GM12874 (cell line): Measurements from ENCODE around the gene FCRL6.

Experiments used
- CTCF ChIP-seq: IDR thresholded peaks from 2 replicates; pipeline ENCODE4 v1.5.1; 2011; ENCODE audit warnings: low read depth, mild to moderate bottlenecking, control low read depth, low read length, moderate library complexity; ENCODE audit not compliant: insufficient read depth

The FCRL6 gene

GRCh38 chr1:159823406-159823805, 21.2 kb downstream of the FCRL6 start:
- TF ChIP-seq CTCF, result no peak

GRCh38 chr1:159825564-159825963, 23.4 kb downstream of the FCRL6 start:
- TF ChIP-seq CTCF, result no peak

GRCh38 chr1:159826441-159827101, 24.4 kb downstream of the FCRL6 start, which contains the start of gene SLAMF8:
SLAMF8 (plus strand) TSS chr1:159826873; CDS start chr1:159826899, 26 bp downstream.
- TF ChIP-seq CTCF, result no peak

- no peak for TF ChIP-seq CTCF
Observed at GRCh38 chr1:159827102-159827490, 24.9 kb downstream of the FCRL6 start.

GRCh38 chr1:159827549-159827948, 25.4 kb downstream of the FCRL6 start:
- no peak for TF ChIP-seq CTCF

GRCh38 chr1:159828176-159828575, 26.0 kb downstream of the FCRL6 start:
- no peak for TF ChIP-seq CTCF

GRCh38 chr1:159828581-159829272, 26.6 kb downstream of the FCRL6 start:
- TF ChIP-seq CTCF, result no peak
